NCI-H510A treated with DMSO at 0.1 percent for 48 hours (cell line): ENCODE measurements around the gene PRAMEF20.

ENCODE experiments used
- DNase-seq: peaks from one replicate; lab custom pipeline; 2025; lab: John Stamatoyannopoulos, UW

Gene PRAMEF20

DNA sequence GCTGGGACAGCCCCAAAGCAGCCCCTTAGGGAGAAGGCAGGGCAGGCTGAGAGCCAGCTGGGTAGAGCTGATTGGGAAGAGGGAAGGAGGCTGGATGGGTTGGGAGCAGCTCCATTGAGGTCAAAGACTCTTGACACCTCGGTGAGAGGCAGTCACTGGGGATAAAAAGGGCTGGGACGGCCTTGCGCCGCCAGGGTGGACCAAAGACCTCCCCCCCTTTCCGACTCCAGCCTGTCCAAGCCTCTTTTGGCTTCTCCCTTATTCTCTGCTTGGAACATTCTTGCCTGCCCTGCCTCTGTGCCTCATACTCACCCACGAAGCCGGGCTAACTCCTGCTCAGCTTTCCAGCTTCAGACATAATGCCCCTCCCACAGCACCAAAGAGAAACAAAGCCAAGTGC is 52.4 kb downstream of the PRAMEF20 start:
- no peak for DNase-seq

DNA sequence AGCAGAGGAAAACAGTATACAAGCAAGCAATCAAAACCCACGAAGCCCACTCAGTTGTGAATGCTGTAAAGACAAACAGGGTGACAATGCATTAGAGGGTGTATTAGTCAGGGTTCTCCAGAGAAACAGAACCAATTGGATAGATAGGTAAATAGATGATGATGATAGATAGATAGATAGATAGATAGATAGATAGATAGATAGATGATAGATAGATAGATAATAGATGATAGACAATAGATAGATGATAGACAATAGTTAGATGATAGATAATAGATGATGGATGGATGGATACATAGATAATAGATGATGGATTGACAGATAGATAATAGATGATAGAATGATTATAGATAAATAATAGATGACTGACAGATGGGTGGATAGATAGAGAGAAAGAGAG is 55.3 kb downstream of the PRAMEF20 start:
- no peak for DNase-seq

- peak; percentile 64 for DNase-seq
Measured at GRCh38 chr1:13469343-13469742, 59.1 kb downstream of the PRAMEF20 start.
